GM23338 (cell line): Measurements from ENCODE around the gene GNAI1. TPM values are rescaled to one million over a fixed set of nuclear protein-coding genes. Genes with fewer than 3 reads are reported as not detected.

Experiments
- ATAC-seq: fragments of 200-7000 bp; cut with Tn5 transposase; 3 replicates; pipeline ENCODE4 v1.9.1; 2020
- DNase-seq: peaks from one replicate; pipeline ENCODE4 v3.0.0-alpha.2; 2015; ENCODE audit warnings: low spot score
- H2AFZ ChIP-seq: fragments of 200-600 bp; sonication (generic); 2 replicates; pipeline ENCODE4 v1.8.0; 2016; ENCODE audit warnings: antibody characterized with exemption, mild to moderate bottlenecking, moderate library complexity
- H3F3A ChIP-seq: fragments of 200-600 bp; sonication (generic); replicated peaks from 2 replicates; pipeline ENCODE4 v1.8.0; 2017; ENCODE audit warnings: antibody characterized with exemption, mixed run types, low read depth
- H3K27ac ChIP-seq: fragments of 200-600 bp; sonication (generic); 2 replicates; pipeline ENCODE4 v1.6.1; 2016; ENCODE audit warnings: low read depth
- H3K27me3 ChIP-seq: fragments of 200-600 bp; sonication (generic); 2 replicates; pipeline ENCODE4 v1.8.0; 2016; ENCODE audit warnings: mild to moderate bottlenecking, mixed run types, moderate library complexity; ENCODE audit not compliant: insufficient read depth
- H3K36me3 ChIP-seq: fragments of 200-600 bp; sonication (generic); 2 replicates; pipeline ENCODE4 v1.8.0; 2016; ENCODE audit warnings: mild to moderate bottlenecking; ENCODE audit not compliant: insufficient read depth
- H3K4me1 ChIP-seq: fragments of 200-600 bp; sonication (generic); 2 replicates; pipeline ENCODE4 v1.8.0; 2016; ENCODE audit warnings: mild to moderate bottlenecking, moderate library complexity; ENCODE audit not compliant: insufficient read depth
- H3K4me2 ChIP-seq: fragments of 200-600 bp; sonication (generic); 2 replicates; pipeline ENCODE4 v1.7.1; 2017; ENCODE audit warnings: mixed run types
- H3K4me3 ChIP-seq: fragments of 200-600 bp; sonication (generic); 2 replicates; pipeline ENCODE4 v1.6.1; 2016; ENCODE audit warnings: mixed run types
- H3K79me2 ChIP-seq: fragments of 200-600 bp; sonication (generic); replicated peaks from 2 replicates; pipeline ENCODE4 v1.8.0; 2017; ENCODE audit warnings: mild to moderate bottlenecking; ENCODE audit not compliant: insufficient read depth
- H3K9me2 ChIP-seq: fragments of 200-600 bp; sonication (generic); 2 replicates; pipeline ENCODE4 v1.8.0; 2017; ENCODE audit not compliant: insufficient read depth
- H4K20me1 ChIP-seq: fragments of 200-600 bp; sonication (generic); replicated peaks from 2 replicates; pipeline ENCODE4 v1.8.0; 2017; ENCODE audit warnings: mild to moderate bottlenecking; ENCODE audit not compliant: insufficient read depth
- H3K27ac Mint-ChIP-seq: 2 replicates; pipeline ENCODE4 v1.8.0; 2020; ENCODE audit warnings: inconsistent platforms, mild to moderate bottlenecking, moderate library complexity, mixed read lengths
- H3K27me3 Mint-ChIP-seq: 3 replicates; pipeline ENCODE4 v1.8.0; 2022; ENCODE audit warnings: low read depth, mild to moderate bottlenecking, moderate library complexity, mixed read lengths, inconsistent platforms; ENCODE audit not compliant: insufficient read depth, poor library complexity
- H3K36me3 Mint-ChIP-seq: 3 replicates; pipeline ENCODE4 v1.8.0; 2021; ENCODE audit warnings: low read depth, mild to moderate bottlenecking, inconsistent platforms, moderate library complexity, mixed read lengths
- H3K4me1 Mint-ChIP-seq: 3 replicates; pipeline ENCODE4 v1.8.0; 2020; ENCODE audit warnings: mild to moderate bottlenecking, inconsistent platforms, mixed read lengths
- H3K4me3 Mint-ChIP-seq: 3 replicates; pipeline ENCODE4 v1.8.0; 2021; ENCODE audit warnings: moderate library complexity, mild to moderate bottlenecking, inconsistent platforms, mixed read lengths
- H3K9me3 Mint-ChIP-seq: 3 replicates; pipeline ENCODE4 v1.8.0; 2020; ENCODE audit warnings: moderate library complexity, mild to moderate bottlenecking, inconsistent platforms, mixed read lengths
- CREB1 ChIP-seq: fragments of 250-450 bp; sonication (Bioruptor Pico); IDR thresholded peaks from 2 replicates; pipeline ENCODE4 v1.5.0; 2020; ENCODE audit warnings: low read depth, mild to moderate bottlenecking, moderate library complexity
- CTCF ChIP-seq, 2 experiments: fragments of 200-600 bp in 1 of 2; sonication (generic) in 1 of 2; conservative IDR thresholded peaks; 2 replicates each; pipeline versions ENCODE4 v1.5.1 to v1.6.1; 2016 to 2017; ENCODE audit warnings: antibody characterized with exemption in 2 of 2, low read depth in 2 of 2, mild to moderate bottlenecking in 2 of 2, moderate library complexity in 1 of 2
- ETS1 ChIP-seq: IDR thresholded peaks from 2 replicates; pipeline ENCODE4 v1.6.1; 2016; ENCODE audit warnings: antibody characterized with exemption
- EZH2 ChIP-seq: fragments of 200-600 bp; sonication (generic); IDR thresholded peaks from one replicate; pipeline ENCODE4 v1.8.0; 2017; ENCODE audit warnings: antibody characterized with exemption, mild to moderate bottlenecking, low read depth; ENCODE audit not compliant: unreplicated experiment
- EZH2phosphoT487 ChIP-seq: fragments of 200-600 bp; sonication (generic); IDR thresholded peaks from one replicate; pipeline ENCODE4 v1.8.1; 2018; ENCODE audit warnings: antibody characterized with exemption; ENCODE audit not compliant: unreplicated experiment
- JUNB ChIP-seq: IDR thresholded peaks from one replicate; pipeline ENCODE4 v1.6.1; 2016; ENCODE audit warnings: antibody characterized with exemption; ENCODE audit not compliant: unreplicated experiment
- NANOG ChIP-seq: IDR thresholded peaks from 2 replicates; pipeline ENCODE4 v1.6.1; 2016; ENCODE audit warnings: antibody characterized with exemption, borderline replicate concordance
- POLR2AphosphoS5 ChIP-seq: IDR thresholded peaks from 2 replicates; pipeline ENCODE4 v1.6.1; 2016; ENCODE audit warnings: antibody characterized with exemption, low read depth
- REST ChIP-seq: IDR thresholded peaks from one replicate; pipeline ENCODE4 v1.6.1; 2018; ENCODE audit warnings: antibody characterized with exemption; ENCODE audit not compliant: unreplicated experiment
- STAT1 ChIP-seq: IDR thresholded peaks from one replicate; pipeline ENCODE4 v1.6.1; 2016; ENCODE audit warnings: antibody characterized with exemption; ENCODE audit not compliant: unreplicated experiment
- ZNF114 ChIP-seq: fragments of 250-450 bp; sonication (Bioruptor Pico); IDR thresholded peaks from 2 replicates; pipeline ENCODE4 v1.5.0; 2020; ENCODE audit warnings: mild to moderate bottlenecking, moderate library complexity
- ZNF331 ChIP-seq: fragments of 250-450 bp; sonication (Bioruptor Pico); IDR thresholded peaks from 2 replicates; pipeline ENCODE4 v1.5.0; 2020; ENCODE audit warnings: low read depth, mild to moderate bottlenecking, moderate library complexity
- ZNF462 ChIP-seq: fragments of 250-450 bp; sonication (Bioruptor Pico); IDR thresholded peaks from 2 replicates; pipeline ENCODE4 v1.5.0; 2020; ENCODE audit warnings: mild to moderate bottlenecking, moderate library complexity
- polyA plus RNA-seq: library from polyadenylated mRNA; unstranded; fragments of >200 nt; fragmentation: Nextera tagmentation; extraction: Ambion mirVana; gene quantifications from 2 replicates; pipeline ENCODE4 v1.2.1, GENCODE V29; 2016
- total RNA-seq: library from RNA; depleted of rRNA; stranded (reverse); fragments of >200 nt; shearing (Covaris generic); gene quantifications from 2 replicates; pipeline ENCODE4 v1.2.3, GENCODE V29; 2014

The GNAI1 gene
- total and polyA plus RNA-seq, 2 experiments from 2014 or later, result 31.3 to 36.9 TPM

- H4K20me1 ChIP-seq, result no peaks in the 10 kb centered on the region
- H3K27me3 ChIP-seq, result no peaks in the 10 kb centered on the region
- H3K4me1 ChIP-seq, result no peaks in the 10 kb centered on the region
- H2AFZ ChIP-seq, result no peak overlapping the region
- H3F3A ChIP-seq, result no peaks in the 10 kb centered on the region
- peaks cover 16% of the 10 kb centered on the region for H3K9me2 ChIP-seq
- H3K79me2 ChIP-seq, result no peaks in the 10 kb centered on the region
- H3K4me3 ChIP-seq, result no peak overlapping the region
- TF ChIP-seq CTCF (conservative IDR thresholded peaks at IDR 0.05; ENCODE audit: low read depth in 2 of 2) (no peak), POLR2AphosphoS5 (no peak), CREB1 (CRISPR knock-in tag) (no peak), NANOG (no peak), EZH2 (no peak), ETS1 (no peak), JUNB (no peak), REST (no peak), ZNF331 (no peak), ZNF462 (CRISPR knock-in tag) (no peak), STAT1 (no peak), EZH2phosphoT487 (no peak), ZNF114 (CRISPR knock-in tag) (no peak)
- no peak overlapping the region for H3K27ac Mint-ChIP-seq
- peaks cover 2% of the 10 kb centered on the region for H3K27me3 Mint-ChIP-seq
- ATAC-seq, result no peak
- no peak overlapping the region for H3K4me3 Mint-ChIP-seq
- no peaks in the 10 kb centered on the region for H3K36me3 Mint-ChIP-seq
- H3K4me1 Mint-ChIP-seq, result peaks cover 2% of the 10 kb centered on the region; the same call in 1 of the 3 replicates
- H3K4me2 ChIP-seq, result no peak overlapping the region
- no peaks in the 10 kb centered on the region for H3K9me3 Mint-ChIP-seq
- H3K36me3 ChIP-seq, result no peaks in the 10 kb centered on the region
- no peak for DNase-seq
- H3K27ac ChIP-seq, result no peak overlapping the region
Measured at GRCh38 chr7:80241671-80242070, 107.0 kb downstream of the GNAI1 start.
